ENCODE data around the gene TJAP1.
"Not testable (repeated sequence)": the region's sequence is repeated elsewhere in the genome, so short reads cannot be mapped to it uniquely, and the experiment has no call there.

The TJAP1 gene

GRCh38 chr6:43452896-43453295 lies 24.5 kb upstream of the TJAP1 start:
- DNase-seq (ENCODE audit: low read depth in 2 of 2), result no peak

GRCh38 chr6:43453831-43454230 lies 23.5 kb upstream of the TJAP1 start:
- DNase-seq (ENCODE audit: low read depth in 2 of 2), result no peak

- DNase-seq (ENCODE audit: low read depth in 2 of 2), result peak; percentile 52 to 70
Measured at GRCh38 chr6:43454290-43454695, 23.1 kb upstream of the TJAP1 start.

GRCh38 chr6:43454696-43455530 lies 22.5 kb upstream of the TJAP1 start:
- no peak for DNase-seq (ENCODE audit: low read depth in 2 of 2)

- peak; percentile 20 to 56 for DNase-seq (ENCODE audit: low read depth in 2 of 2)
Measured at GRCh38 chr6:43455531-43456428, 21.6 kb upstream of the TJAP1 start, which contains the start of gene DLK2. Gene DLK2, minus strand, starts transcription at chr6:43455548. Its CDS starts 723 bp downstream, at chr6:43454825.

- DNase-seq (ENCODE audit: low read depth in 2 of 2), result no peak
Measured at GRCh38 chr6:43457643-43458042, 19.7 kb upstream of the TJAP1 start.

GRCh38 chr6:43458154-43458553 lies 19.2 kb upstream of the TJAP1 start:
- not testable (repeated sequence) for DNase-seq (ENCODE audit: low read depth in 2 of 2)

GRCh38 chr6:43459535-43459934 lies 17.8 kb upstream of the TJAP1 start:
- DNase-seq (ENCODE audit: low read depth in 2 of 2), result no peak

GRCh38 chr6:43460032-43460431 lies 17.3 kb upstream of the TJAP1 start:
- DNase-seq (ENCODE audit: low read depth in 2 of 2), result no peak

- no peak for DNase-seq (ENCODE audit: low read depth in 2 of 2)
Measured at GRCh38 chr6:43461936-43462335, 15.4 kb upstream of the TJAP1 start.

GRCh38 chr6:43464337-43464736 lies 13.0 kb upstream of the TJAP1 start:
- DNase-seq (ENCODE audit: low read depth in 2 of 2), result no peak

GRCh38 chr6:43465948-43466347 lies 11.4 kb upstream of the TJAP1 start:
- no peak for DNase-seq (ENCODE audit: low read depth in 2 of 2)

GRCh38 chr6:43467265-43467664 lies 10.1 kb upstream of the TJAP1 start:
- DNase-seq (ENCODE audit: low read depth in 2 of 2), result not testable (repeated sequence)

- DNase-seq (ENCODE audit: low read depth in 2 of 2), result no peak
Measured at GRCh38 chr6:43467752-43468151, 9.6 kb upstream of the TJAP1 start.

GRCh38 chr6:43468240-43468639 lies 9.1 kb upstream of the TJAP1 start:
- DNase-seq (ENCODE audit: low read depth in 2 of 2), result no peak

- DNase-seq (ENCODE audit: low read depth in 2 of 2), result no peak
Measured at GRCh38 chr6:43468748-43469681, 8.4 kb upstream of the TJAP1 start.

GRCh38 chr6:43469947-43470346 lies 7.4 kb upstream of the TJAP1 start:
- DNase-seq (ENCODE audit: low read depth in 2 of 2), result no peak

GRCh38 chr6:43471399-43471798 lies 6.0 kb upstream of the TJAP1 start:
- DNase-seq (ENCODE audit: low read depth in 2 of 2), result no peak

GRCh38 chr6:43472515-43472914 lies 4.9 kb upstream of the TJAP1 start:
- DNase-seq (ENCODE audit: low read depth in 2 of 2), result no peak

- DNase-seq (ENCODE audit: low read depth in 2 of 2), result no peak
Measured at GRCh38 chr6:43475516-43475915, 1.9 kb upstream of the TJAP1 start.

GRCh38 chr6:43476746-43477145 lies 624 bp upstream of the TJAP1 start:
- no peak for DNase-seq (ENCODE audit: low read depth in 2 of 2)

GRCh38 chr6:43478008-43478372 lies 620 bp downstream of the TJAP1 start:
- no peak for DNase-seq (ENCODE audit: low read depth in 2 of 2)

Measured in activated CD4-positive, alpha-beta T cell treated with anti-CD3 and anti-CD28 coated beads for 24 hours (primary cell).